DND-41 (cell line): Measurements from ENCODE around the gene POU3F1.

ENCODE experiments used
- ATAC-seq: fragments of 200-7000 bp; cut with Tn5 transposase; 3 replicates; pipeline ENCODE4 v1.9.1; 2021; ENCODE audit warnings: low read depth; ENCODE audit not compliant: insufficient read depth
- DNase-seq: peaks from one replicate; pipeline ENCODE4 v3.0.0-alpha.2; 2020
- H2AFZ ChIP-seq: 2 replicates; pipeline ENCODE4 v1.6.0; 2012; ENCODE audit warnings: low read depth, low read length
- H3K27ac ChIP-seq: 2 replicates; pipeline ENCODE4 v1.5.1; 2012; ENCODE audit warnings: low read length, inconsistent platforms
- H3K27me3 ChIP-seq: fragments of 200-600 bp; sonication (generic); 2 replicates; pipeline ENCODE4 v1.6.0; 2012; ENCODE audit warnings: low read length, mild to moderate bottlenecking, inconsistent platforms; ENCODE audit not compliant: insufficient read depth, poor library complexity
- H3K36me3 ChIP-seq: 2 replicates; pipeline ENCODE4 v1.5.1; 2012; ENCODE audit warnings: low read length, inconsistent platforms; ENCODE audit not compliant: insufficient read depth
- H3K4me1 ChIP-seq: 2 replicates; pipeline ENCODE4 v1.5.1; 2012; ENCODE audit warnings: mild to moderate bottlenecking, low read length; ENCODE audit not compliant: insufficient read depth
- H3K4me2 ChIP-seq: 2 replicates; pipeline ENCODE4 v1.6.0; 2012; ENCODE audit warnings: mild to moderate bottlenecking, moderate library complexity, low read length, inconsistent platforms; ENCODE audit not compliant: insufficient read depth
- H3K4me3 ChIP-seq, 2 experiments: fragments of 200-600 bp in 1 of 2; shearing (Covaris generic) in 1 of 2; 2 replicates each; pipeline ENCODE4 v1.5.1; 2012 to 2016; ENCODE audit warnings: inconsistent platforms in 2 of 2, low read length in 2 of 2, mild to moderate bottlenecking in 2 of 2, low read depth in 1 of 2, moderate library complexity in 1 of 2
- H3K79me2 ChIP-seq: 2 replicates; pipeline ENCODE4 v1.6.0; 2012; ENCODE audit warnings: low read length, inconsistent platforms; ENCODE audit not compliant: insufficient read depth
- H3K9ac ChIP-seq: 2 replicates; pipeline ENCODE4 v1.6.0; 2012; ENCODE audit warnings: low read depth, mild to moderate bottlenecking, inconsistent platforms, low read length, moderate library complexity
- H3K9me3 ChIP-seq: 2 replicates; pipeline ENCODE4 v1.5.1; 2012; ENCODE audit warnings: low read length, moderate library complexity, mild to moderate bottlenecking, inconsistent platforms; ENCODE audit not compliant: insufficient read depth, severe bottlenecking
- H4K20me1 ChIP-seq: 2 replicates; pipeline ENCODE4 v1.6.0; 2012; ENCODE audit warnings: low read length; ENCODE audit not compliant: insufficient read depth
- EZH2 ChIP-seq: IDR thresholded peaks from 3 replicates; pipeline ENCODE4 v1.6.1; 2012; ENCODE audit warnings: borderline replicate concordance, low read depth, mild to moderate bottlenecking, moderate library complexity, low read length, inconsistent platforms; ENCODE audit not compliant: severe bottlenecking
- TF ChIP-seq, protein P1 (sequence below): IDR thresholded peaks from 2 replicates; pipeline ENCODE4 v1.5.1; 2012; ENCODE audit warnings: borderline replicate concordance, low read length, moderate library complexity, mild to moderate bottlenecking; ENCODE audit not compliant: poor library complexity, severe bottlenecking; ENCODE audit errors: extremely low read depth

POU3F1 gene

DNA sequence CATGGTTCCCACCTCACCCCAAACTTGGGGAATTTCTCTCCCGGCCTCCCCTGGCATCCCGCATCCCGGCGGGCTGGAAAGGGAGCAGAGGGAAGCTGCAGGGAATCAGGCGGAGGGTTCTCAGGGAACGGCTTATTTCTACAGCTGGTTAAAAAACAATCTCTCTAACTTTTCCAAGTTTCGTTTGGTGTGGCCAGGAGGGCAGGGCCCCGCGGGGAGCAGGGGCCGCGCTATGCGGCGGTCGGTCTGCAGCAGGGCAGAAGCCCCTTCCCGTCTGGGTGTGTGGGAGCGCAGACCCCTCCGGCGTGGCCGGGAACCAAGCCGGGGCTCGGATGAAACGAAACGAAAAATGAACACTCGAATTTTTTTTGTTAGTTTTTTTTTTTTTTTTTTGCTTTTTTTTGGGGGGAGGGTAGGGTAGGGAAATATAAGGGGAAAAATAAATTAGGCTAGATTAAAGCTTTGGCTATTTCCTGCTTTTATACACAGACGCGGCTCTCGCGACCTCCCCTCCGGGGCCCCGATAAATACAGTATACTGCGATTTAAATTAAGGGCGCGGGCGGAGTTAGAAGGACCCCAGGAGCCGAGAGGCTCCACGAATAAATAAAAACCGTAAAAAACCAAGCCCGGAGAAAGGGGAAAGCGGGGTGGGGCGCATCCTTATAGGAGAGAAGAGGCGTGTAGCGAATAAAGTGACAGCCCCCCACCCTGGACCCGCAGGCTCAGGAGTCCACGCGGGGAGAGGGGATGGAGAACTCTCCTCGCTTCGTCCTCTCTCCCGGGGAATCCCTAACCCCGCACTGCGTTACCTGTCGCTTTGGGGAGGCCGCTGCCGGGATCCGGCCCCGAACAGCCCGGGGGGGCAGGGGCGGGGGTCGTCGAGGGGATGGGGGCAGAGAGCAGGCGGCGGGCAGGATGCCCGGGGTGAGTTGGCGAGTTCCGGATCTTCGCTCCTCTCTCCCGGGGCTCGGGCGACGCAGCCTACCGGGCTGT lies 2.1 kb downstream of the POU3F1 start:
- TF ChIP-seq, protein P1, sequence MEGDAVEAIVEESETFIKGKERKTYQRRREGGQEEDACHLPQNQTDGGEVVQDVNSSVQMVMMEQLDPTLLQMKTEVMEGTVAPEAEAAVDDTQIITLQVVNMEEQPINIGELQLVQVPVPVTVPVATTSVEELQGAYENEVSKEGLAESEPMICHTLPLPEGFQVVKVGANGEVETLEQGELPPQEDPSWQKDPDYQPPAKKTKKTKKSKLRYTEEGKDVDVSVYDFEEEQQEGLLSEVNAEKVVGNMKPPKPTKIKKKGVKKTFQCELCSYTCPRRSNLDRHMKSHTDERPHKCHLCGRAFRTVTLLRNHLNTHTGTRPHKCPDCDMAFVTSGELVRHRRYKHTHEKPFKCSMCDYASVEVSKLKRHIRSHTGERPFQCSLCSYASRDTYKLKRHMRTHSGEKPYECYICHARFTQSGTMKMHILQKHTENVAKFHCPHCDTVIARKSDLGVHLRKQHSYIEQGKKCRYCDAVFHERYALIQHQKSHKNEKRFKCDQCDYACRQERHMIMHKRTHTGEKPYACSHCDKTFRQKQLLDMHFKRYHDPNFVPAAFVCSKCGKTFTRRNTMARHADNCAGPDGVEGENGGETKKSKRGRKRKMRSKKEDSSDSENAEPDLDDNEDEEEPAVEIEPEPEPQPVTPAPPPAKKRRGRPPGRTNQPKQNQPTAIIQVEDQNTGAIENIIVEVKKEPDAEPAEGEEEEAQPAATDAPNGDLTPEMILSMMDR, result no peak
- no peak for TF ChIP-seq EZH2
- Histone ChIP-seq H3K27me3 (no peaks in the 10 kb centered on the region), H4K20me1 (no peaks in the 10 kb centered on the region), H3K9me3 (no peaks in the 10 kb centered on the region), H3K36me3 (no peaks in the 10 kb centered on the region), H3K4me3 (no peak overlapping the region), H3K4me2 (no peak overlapping the region), H3K27ac (no peak overlapping the region), H2AFZ (no peak overlapping the region), H3K79me2 (no peaks in the 10 kb centered on the region), H3K4me1 (no peaks in the 10 kb centered on the region), H3K9ac (no peak overlapping the region)
- DNase-seq, result no peak
- ATAC-seq, result no peak

DNA sequence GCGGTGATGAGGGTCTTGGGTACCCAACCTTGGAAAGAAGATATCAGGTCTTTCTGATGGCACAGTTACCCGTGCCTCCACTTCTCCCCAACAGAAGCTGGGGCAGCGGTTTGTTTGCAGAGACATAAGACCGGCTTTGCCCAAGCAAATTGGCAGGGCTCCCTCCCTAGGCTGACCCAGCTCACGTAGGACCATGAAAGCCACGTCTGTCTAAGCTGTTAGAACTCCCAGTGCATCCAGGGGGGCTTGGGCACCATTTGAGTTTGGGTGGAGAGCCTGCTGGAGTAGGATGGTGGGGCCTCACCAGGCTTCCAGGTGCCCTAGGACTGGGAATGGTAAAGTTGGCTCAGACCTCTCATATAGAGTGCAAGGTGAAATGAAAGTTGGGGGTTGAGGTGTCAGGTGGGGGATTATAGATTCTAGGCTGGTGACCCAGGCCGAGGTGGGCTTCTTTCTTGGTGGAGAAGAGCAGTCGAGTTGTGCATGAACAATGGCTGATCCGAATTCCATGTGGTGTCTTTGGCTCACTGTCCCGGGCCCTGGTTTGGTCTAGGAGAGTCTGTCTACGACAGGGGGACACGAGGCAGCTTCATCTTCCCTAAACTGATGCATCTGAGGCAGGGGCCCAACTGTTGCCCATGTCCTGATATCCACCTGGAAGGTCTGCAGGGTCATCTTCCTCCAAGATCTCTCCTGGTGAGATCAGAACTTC lies 3.4 kb downstream of the POU3F1 start:
- TF ChIP-seq, protein P1, result no peak
- no peak for TF ChIP-seq EZH2
- DNase-seq (no peak), ATAC-seq (no peak)
- Histone ChIP-seq H3K4me2 (no peak overlapping the region), H4K20me1 (no peaks in the 10 kb centered on the region), H3K27me3 (no peaks in the 10 kb centered on the region), H2AFZ (no peak overlapping the region), H3K4me3 (no peak overlapping the region), H3K4me1 (no peaks in the 10 kb centered on the region), H3K27ac (no peak overlapping the region), H3K9me3 (no peaks in the 10 kb centered on the region), H3K79me2 (no peaks in the 10 kb centered on the region), H3K36me3 (no peaks in the 10 kb centered on the region), H3K9ac (no peak overlapping the region)

DNA sequence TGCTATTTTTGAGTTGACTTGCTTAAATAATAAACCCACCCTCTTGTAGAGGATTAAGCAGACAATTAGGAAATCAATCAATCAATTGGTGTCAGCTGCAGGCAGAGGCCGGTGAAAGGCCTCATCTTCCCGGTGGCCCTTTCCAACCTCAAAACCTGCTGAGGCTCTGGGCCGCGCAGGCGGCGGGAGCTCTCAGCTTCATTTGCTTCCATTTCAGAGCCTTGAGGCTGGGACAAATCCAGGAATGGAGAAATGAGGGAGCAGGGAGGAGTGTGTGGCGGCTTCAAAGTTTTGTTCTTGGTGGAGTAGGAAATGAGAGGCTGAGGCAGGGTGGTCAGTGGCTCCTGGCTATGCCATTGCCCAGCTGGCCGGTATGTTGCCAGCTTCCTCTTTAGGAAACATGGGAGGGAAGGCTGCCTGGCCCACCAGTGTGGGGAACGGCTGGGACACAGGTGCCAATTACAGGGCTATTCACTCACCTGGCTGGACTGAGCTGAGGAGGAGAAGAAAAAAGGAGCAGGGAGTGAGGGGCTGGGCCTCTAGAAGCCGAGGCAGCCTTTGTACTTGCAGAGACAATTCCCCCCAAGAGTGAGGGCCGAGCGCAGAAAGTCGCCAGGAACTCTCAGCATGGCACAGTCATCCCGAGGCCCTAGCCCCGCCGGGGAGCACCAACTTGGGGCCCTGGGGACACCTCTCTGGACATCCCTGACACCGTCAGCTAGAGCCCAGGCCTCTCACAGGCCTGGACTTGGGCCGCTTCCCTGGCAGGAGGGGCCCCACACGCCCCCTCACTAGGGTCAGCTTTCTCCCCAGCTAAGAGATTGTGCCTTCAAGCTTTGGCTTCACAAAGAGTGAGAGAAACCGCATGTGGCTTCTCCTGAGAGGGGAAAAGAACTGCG lies 4.4 kb downstream of the POU3F1 start:
- no peak overlapping the region for H3K27ac ChIP-seq
- H3K79me2 ChIP-seq, result no peaks in the 10 kb centered on the region
- H3K27me3 ChIP-seq, result no peaks in the 10 kb centered on the region
- no peak overlapping the region for H3K4me3 ChIP-seq
- no peak overlapping the region for H2AFZ ChIP-seq
- H4K20me1 ChIP-seq, result no peaks in the 10 kb centered on the region
- H3K9ac ChIP-seq, result no peak overlapping the region
- H3K4me2 ChIP-seq, result no peak overlapping the region
- H3K9me3 ChIP-seq, result no peaks in the 10 kb centered on the region
- no peak for DNase-seq
- TF ChIP-seq, protein P1, result no peak
- TF ChIP-seq EZH2, result no peak
- H3K4me1 ChIP-seq, result no peaks in the 10 kb centered on the region
- ATAC-seq, result no peak
- H3K36me3 ChIP-seq, result no peaks in the 10 kb centered on the region
